HepG2 (cell line): ENCODE results near the gene RBM19. TPM values are rescaled to one million over a fixed set of nuclear protein-coding genes. Genes with fewer than 3 reads are reported as not detected.
A peak's percentile ranks its signal among the peaks of the same experiment; 100 is the strongest.

ENCODE experiments used
- CREB1 ChIP-seq, 2 experiments: fragments of 450-650 bp in 1 of 2; IDR thresholded peaks; 2 replicates each; pipeline ENCODE4 v1.6.1; 2016 to 2017; ENCODE audit warnings: control low read depth in 1 of 2, mild to moderate bottlenecking in 1 of 2, missing compliant biosample characterization in 1 of 2, missing genetic modification characterization in 1 of 2
- GMEB2 ChIP-seq: IDR thresholded peaks from 2 replicates; pipeline ENCODE4 v1.6.1; 2016; ENCODE audit warnings: missing biosample characterization, missing genetic modification reagents, low read depth
- HIVEP1 ChIP-seq: sonication (generic); formaldehyde crosslinking; IDR thresholded peaks from 2 replicates; pipeline ENCODE4 v1.4.0; 2020; ENCODE audit warnings: mild to moderate bottlenecking, missing genetic modification reagents
- IKZF5 ChIP-seq: IDR thresholded peaks from 2 replicates; pipeline ENCODE4 v1.6.1; 2018; ENCODE audit warnings: missing genetic modification reagents, mild to moderate bottlenecking, missing compliant biosample characterization
- MZF1 ChIP-seq: sonication (generic); formaldehyde crosslinking; IDR thresholded peaks from 2 replicates; pipeline ENCODE4 v1.8.1; 2023; ENCODE audit warnings: mild to moderate bottlenecking, missing genetic modification reagents, borderline replicate concordance
- NBN ChIP-seq: fragments of 450-650 bp; conservative IDR thresholded peaks from 2 replicates; pipeline ENCODE4 v1.6.1; 2017
- NFYC ChIP-seq: IDR thresholded peaks from 2 replicates; pipeline ENCODE4 v1.6.1; 2016; ENCODE audit warnings: missing genetic modification reagents, missing compliant biosample characterization
- PAWR ChIP-seq: sonication (generic); formaldehyde crosslinking; IDR thresholded peaks from 2 replicates; pipeline ENCODE4 v1.4.0; 2020; ENCODE audit warnings: missing genetic modification reagents, mild to moderate bottlenecking, borderline replicate concordance
- RELA ChIP-seq: sonication (generic); formaldehyde crosslinking; IDR thresholded peaks from 2 replicates; pipeline ENCODE4 v1.4.0; 2020; ENCODE audit warnings: missing genetic modification reagents
- SOX13 ChIP-seq, 3 experiments: fragments of 450-650 bp in 1 of 3; sonication (generic) in 1 of 3; formaldehyde crosslinking in 1 of 3; IDR thresholded peaks in 2 of 3; conservative IDR thresholded peaks in 1 of 3; 2 replicates each; pipeline versions ENCODE4 v1.5.0 to v1.6.1; 2016 to 2020; ENCODE audit warnings: antibody characterized with exemption in 1 of 3, mild to moderate bottlenecking in 1 of 3, missing compliant biosample characterization in 1 of 3, missing genetic modification reagents in 1 of 3, moderate library complexity in 1 of 3
- TBX2 ChIP-seq: sonication (generic); formaldehyde crosslinking; IDR thresholded peaks from 2 replicates; pipeline ENCODE4 v1.5.0; 2020; ENCODE audit warnings: missing genetic modification reagents, mild to moderate bottlenecking, borderline replicate concordance
- TOPORS ChIP-seq: sonication (generic); formaldehyde crosslinking; IDR thresholded peaks from 2 replicates; pipeline ENCODE4 v1.8.0; 2023; ENCODE audit warnings: mild to moderate bottlenecking, missing genetic modification reagents
- XBP1 ChIP-seq: sonication (generic); formaldehyde crosslinking; IDR thresholded peaks from 2 replicates; pipeline ENCODE4 v1.5.0; 2020; ENCODE audit warnings: missing genetic modification reagents
- ZHX2 ChIP-seq, 2 experiments: sonication (generic) in 1 of 2; formaldehyde crosslinking in 1 of 2; IDR thresholded peaks; 2 replicates each; pipeline versions ENCODE4 v1.6.1 to v1.9.0; 2014 to 2022; ENCODE audit warnings: antibody characterized with exemption in 1 of 2, borderline replicate concordance in 1 of 2, inconsistent platforms in 1 of 2, low read depth in 1 of 2, missing genetic modification reagents in 1 of 2
- ZNF121 ChIP-seq: sonication (generic); formaldehyde crosslinking; IDR thresholded peaks from 2 replicates; pipeline ENCODE4 v1.5.0; 2020; ENCODE audit warnings: mild to moderate bottlenecking, missing genetic modification reagents
- ZNF143 ChIP-seq: sonication (generic); formaldehyde crosslinking; IDR thresholded peaks from 2 replicates; pipeline ENCODE4 v1.4.0; 2020; ENCODE audit warnings: missing genetic modification reagents
- ZNF235 ChIP-seq: sonication (generic); formaldehyde crosslinking; IDR thresholded peaks from 2 replicates; pipeline ENCODE4 v1.8.1; 2023; ENCODE audit warnings: mild to moderate bottlenecking, missing genetic modification reagents, borderline replicate concordance
- ZNF253 ChIP-seq: sonication (generic); formaldehyde crosslinking; IDR thresholded peaks from 2 replicates; pipeline ENCODE4 v1.8.0; 2022; ENCODE audit warnings: mild to moderate bottlenecking, missing genetic modification reagents, borderline replicate concordance
- ZNF263 ChIP-seq: sonication (generic); formaldehyde crosslinking; IDR thresholded peaks from 2 replicates; pipeline ENCODE4 v1.4.0; 2020; ENCODE audit warnings: missing genetic modification reagents
- ZNF317 ChIP-seq: sonication (generic); formaldehyde crosslinking; IDR thresholded peaks from 2 replicates; pipeline ENCODE4 v1.5.0; 2020; ENCODE audit warnings: mild to moderate bottlenecking, missing genetic modification reagents
- ZNF605 ChIP-seq: sonication (generic); formaldehyde crosslinking; IDR thresholded peaks from 2 replicates; pipeline ENCODE4 v1.8.0; 2022; ENCODE audit warnings: mild to moderate bottlenecking, missing genetic modification reagents
- polyA plus RNA-seq, 8 experiments: library from polyadenylated mRNA; depleted of rRNA in 3 of 8; stranded (reverse) in 7 of 8; unstranded in 1 of 8; fragments of >200 nt; fragmentation: Illumina TruSeq in 4 of 8; extraction: Trizol in 4 of 8; gene quantifications; 2 replicates each; pipeline versions ENCODE4 v1.2.1 to v1.2.3, GENCODE V29; 2011 to 2016; ENCODE audit warnings: low read depth in 4 of 8, missing spikeins in 1 of 8, mixed read lengths in 1 of 8; ENCODE audit not compliant: insufficient read depth in 1 of 8
- total RNA-seq, 5 experiments: library from RNA; depleted of rRNA; stranded (reverse); fragments of >200 nt; fragmentation: Illumina TruSeq; extraction: Trizol; gene quantifications; 2 replicates each; pipeline ENCODE4 v1.2.3, GENCODE V29; 2016; ENCODE audit warnings: low read depth in 1 of 5

RBM19 gene
- total and polyA plus RNA-seq, 2 of the 13 experiments (the other 11 are each of a cell fraction or from before 2014, with no cell fraction given), result 19.3 to 32.2 TPM

GRCh38 chr12:113808095-113808951, 157.8 kb downstream of the RBM19 start (continued):
- TF ChIP-seq ZHX2 (IDR thresholded peaks at IDR 0.05; ENCODE audit: low read depth) (no peak), ZHX2 (CRISPR knock-in tag; IDR thresholded peaks at IDR 0.05; ENCODE audit: borderline replicate concordance) (no peak), ZNF253 (CRISPR knock-in tag) (no peak), SOX13 (IDR thresholded peaks at IDR 0.05) (no peak), SOX13 (CRISPR knock-in tag; conservative IDR thresholded peaks at IDR 0.05 in 1 of 2, IDR thresholded peaks at IDR 0.05 in 1 of 2) (peak in 1 of 2 experiments; percentile 52; a peak in 1 of 4 replicates), GMEB2 (no peak), ZNF605 (peak; percentile 55; the same call in 1 of the 2 replicates), MZF1 (CRISPR knock-in tag) (no peak), ZNF143 (CRISPR knock-in tag) (no peak), PAWR (no peak), RELA (CRISPR knock-in tag) (no peak), NFYC (CRISPR knock-in tag) (no peak), HIVEP1 (CRISPR knock-in tag) (no peak), NBN (no peak), CREB1 (IDR thresholded peaks at IDR 0.05) (no peak), CREB1 (CRISPR knock-in tag; IDR thresholded peaks at IDR 0.05) (no peak; the same call in 1 of the 2 replicates), IKZF5 (CRISPR knock-in tag) (no peak), TBX2 (CRISPR knock-in tag) (no peak; the same call in 1 of the 2 replicates), ZNF121 (CRISPR knock-in tag) (no peak), ZNF235 (CRISPR knock-in tag) (no peak), TOPORS (CRISPR knock-in tag) (no peak), ZNF263 (CRISPR knock-in tag) (no peak), ZNF317 (CRISPR knock-in tag) (no peak), XBP1 (no peak)
